Epidermal melanocyte (primary cell): ENCODE measurements around the gene CDK14.

Source experiments
- DNase-seq: peaks from one replicate; pipeline ENCODE4 v3.0.0; 2011; ENCODE audit warnings: low spot score; ENCODE audit not compliant: insufficient read length

Gene CDK14

DNA sequence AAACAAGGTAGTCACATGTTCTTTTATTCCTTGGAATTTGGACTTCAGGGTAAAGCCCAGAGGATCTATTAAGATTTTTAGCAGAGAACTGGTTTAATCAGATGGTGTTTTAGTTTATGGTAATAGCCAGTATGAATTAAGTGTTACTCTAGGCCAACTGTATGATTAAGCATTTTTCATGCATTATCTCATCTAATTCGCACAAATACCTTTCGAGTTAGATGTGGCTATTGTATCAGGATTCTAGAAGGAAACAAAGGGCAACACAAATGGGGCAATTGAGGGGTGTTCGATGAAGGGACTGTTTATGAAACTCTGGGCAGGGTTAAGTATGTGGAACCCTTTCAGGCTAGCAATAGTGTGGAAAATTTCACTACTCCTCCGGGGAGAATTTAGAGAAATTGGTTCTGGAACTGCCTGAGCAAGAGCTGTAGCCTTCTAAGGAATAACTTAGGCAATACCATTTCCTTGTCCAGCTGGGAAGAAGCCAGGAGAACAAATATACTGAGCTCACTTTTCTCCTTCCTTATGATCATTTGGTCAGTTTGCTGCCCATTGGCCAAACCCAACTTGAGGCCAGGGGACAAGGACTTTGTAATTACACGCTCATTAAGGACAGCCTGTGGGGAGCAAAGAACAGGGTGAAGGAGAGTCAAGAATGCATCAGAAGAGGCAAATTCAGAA lies 349.1 kb downstream of the CDK14 start:
- DNase-seq = no peak

DNA sequence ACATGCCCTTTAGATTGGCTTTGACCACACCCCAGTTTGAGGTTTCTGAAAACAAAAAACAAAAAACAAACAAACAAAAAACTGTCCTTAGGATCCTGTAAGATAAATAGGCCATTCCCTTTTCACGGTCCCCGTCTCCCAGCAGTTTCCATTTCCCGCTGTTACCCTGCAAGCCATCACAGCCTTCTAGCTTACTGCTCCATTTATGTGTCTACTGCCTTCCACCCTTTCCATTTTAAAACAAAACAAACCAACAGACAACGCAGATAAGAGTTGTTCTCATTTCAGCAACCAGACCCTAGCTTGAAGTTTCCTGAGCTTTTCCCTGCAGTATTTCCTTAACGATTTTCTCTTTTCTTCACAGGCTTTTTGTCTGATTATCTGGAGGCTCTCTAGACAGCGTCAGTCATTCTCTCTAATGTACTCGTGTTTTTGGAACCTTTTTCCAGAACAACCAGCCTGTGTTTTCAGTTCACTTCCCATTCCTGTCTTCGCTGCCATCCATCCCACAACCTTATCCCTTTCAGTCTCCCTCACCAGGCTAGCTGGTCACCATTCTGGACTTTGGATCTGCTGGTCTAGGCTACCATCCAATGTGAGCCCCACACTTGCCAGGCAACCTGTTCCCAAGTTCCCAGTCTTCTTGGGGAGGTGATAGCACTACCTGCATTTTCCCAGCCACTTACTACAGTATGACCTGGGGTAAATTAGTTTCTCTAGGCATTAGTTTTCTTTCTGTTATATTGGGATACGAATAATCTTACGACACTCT lies 350.8 kb downstream of the CDK14 start:
- no peak for DNase-seq

DNA sequence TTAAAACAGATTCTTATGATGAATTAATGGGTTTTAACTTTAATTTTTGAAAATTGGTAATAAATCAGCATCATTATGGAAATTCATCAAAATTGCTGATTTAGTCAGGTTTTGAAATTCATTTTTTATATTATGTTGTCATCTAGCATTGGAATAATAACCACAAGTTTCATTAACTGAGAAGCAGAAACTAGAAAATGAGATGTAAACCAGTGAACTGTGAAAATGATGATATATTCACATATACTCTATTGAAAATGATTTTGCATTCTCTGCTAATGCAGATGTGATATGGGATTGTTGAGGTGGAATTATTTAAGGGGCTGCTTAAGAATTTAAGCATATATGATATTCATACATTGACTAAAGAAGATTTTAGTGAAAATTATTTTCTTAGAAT lies 352.0 kb downstream of the CDK14 start:
- DNase-seq = no peak

DNA sequence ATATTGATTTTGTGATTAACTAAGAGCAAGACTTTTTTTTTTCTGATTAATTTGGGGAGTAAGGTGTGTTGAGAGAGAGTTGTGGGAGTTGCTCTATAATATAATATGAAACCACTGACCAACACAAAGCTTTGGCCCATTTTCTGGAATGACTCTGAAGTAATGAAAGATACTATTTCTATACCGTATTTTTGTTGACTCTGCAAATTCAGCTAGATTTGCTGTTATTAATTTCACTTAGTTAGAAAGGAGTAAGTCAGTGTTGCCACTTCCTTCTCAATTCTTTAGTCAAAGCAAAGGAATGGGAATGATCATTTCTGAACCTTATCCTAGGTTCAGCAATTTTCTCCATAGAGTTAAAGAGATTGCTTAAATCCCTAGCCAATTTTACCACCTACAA lies 355.1 kb downstream of the CDK14 start:
- no peak for DNase-seq

DNA sequence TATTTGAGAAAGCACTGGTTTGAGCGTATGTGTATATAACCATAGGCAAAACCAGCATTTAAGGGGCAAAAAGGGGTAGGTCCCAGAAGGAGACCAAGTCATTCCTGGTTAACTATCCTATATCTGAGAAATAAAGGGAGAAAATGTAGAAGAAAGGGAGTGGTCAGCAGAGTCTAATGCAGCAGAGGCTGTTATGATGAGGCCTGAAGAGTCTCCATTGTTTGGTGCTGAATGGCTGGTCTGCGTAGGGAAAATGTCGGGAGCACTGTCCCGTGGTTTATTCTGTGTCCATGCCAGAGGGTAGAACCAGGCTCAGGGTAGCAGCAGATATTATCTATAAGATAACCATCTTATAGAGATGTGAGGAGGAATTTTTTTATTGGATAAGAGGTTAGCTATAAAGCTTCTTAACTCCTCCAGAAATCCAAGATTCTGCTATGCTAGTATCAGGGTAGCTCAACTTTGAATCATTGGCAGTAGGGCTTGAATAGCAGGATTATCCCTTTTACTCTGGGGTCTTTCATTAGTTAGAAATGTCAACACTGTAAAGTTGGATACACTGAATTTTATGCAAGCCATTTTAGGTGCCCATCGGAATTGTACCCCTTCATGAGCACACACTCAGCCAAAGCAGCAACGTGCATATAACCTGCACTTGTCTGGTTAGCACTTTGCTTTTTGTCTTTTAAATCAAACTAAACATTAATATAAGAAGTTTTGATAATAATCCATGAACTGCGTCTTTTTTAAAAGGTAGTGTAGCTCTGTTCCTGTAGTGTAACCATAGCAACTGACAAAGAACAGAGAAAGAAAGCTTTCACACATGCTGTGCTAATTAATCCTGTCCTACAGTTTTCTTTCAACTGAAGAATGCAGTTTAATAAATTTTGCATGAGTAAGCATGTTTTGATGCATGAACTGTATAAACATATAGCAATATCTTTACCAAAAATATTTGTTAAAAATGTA lies 356.1 kb downstream of the CDK14 start:
- DNase-seq = no peak

DNA sequence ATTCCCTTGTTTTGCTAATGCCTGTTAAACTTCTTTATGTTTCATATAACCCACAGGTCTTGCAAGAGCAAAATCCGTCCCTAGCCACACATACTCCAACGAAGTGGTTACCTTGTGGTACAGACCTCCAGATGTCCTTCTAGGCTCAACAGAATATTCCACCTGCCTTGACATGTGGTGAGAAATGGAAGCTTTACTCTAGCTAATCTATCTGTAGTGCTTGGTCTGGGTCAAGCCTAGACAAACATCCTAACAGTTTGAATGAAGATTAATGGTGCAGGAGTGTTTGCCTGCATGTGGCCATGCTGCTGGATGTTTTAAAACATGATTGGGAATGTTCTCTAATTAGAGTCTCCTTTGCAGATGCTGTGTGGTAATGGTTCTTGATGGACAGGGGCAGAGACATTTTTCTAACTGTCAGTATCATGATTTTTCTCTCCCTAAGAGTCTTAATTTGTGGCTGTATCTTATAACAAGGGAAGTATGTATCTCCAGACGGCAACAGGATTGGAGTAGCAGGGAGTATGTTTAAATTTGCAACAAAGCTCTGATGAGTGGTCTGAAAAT lies 359.6 kb downstream of the CDK14 start:
- DNase-seq = no peak

DNA sequence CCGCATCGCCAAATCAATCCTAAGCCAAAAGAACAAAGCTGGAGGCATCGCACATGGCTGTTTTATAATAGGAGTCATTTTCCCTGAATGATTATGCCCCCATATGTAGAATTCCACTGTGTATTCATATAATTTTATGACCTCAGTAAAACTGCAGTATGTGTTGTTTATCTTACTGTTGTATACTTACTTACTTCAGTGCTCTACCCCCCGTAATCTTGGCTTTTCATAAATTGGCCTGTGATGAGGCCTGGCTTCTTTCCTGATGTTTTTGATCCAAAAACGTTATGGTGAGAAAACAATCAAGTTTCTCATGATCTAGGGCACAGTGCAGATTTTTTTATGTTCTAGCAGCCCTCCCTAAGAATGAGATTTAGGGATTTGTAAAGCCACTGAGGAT lies 361.8 kb downstream of the CDK14 start:
- DNase-seq = no peak

DNA sequence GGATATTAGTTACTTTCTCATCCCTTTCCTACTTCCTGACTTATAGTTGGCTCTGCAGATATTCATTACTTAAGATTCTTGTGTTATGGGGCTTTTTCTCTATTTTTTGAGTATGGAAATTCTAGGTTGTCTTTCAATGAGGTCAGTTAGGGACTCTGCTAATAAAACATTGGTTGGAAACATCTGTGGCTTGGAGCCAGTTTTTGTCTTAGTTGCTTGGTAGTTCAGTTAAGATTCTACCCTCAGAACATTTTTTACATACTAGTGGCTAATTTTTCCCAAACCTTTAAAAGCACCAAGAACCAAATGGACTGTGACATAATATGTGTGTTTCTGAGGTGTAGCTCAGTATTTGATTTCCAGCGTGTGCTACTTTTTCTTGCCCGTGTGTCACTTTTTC lies 362.5 kb downstream of the CDK14 start:
- peak; percentile 18 for DNase-seq

DNA sequence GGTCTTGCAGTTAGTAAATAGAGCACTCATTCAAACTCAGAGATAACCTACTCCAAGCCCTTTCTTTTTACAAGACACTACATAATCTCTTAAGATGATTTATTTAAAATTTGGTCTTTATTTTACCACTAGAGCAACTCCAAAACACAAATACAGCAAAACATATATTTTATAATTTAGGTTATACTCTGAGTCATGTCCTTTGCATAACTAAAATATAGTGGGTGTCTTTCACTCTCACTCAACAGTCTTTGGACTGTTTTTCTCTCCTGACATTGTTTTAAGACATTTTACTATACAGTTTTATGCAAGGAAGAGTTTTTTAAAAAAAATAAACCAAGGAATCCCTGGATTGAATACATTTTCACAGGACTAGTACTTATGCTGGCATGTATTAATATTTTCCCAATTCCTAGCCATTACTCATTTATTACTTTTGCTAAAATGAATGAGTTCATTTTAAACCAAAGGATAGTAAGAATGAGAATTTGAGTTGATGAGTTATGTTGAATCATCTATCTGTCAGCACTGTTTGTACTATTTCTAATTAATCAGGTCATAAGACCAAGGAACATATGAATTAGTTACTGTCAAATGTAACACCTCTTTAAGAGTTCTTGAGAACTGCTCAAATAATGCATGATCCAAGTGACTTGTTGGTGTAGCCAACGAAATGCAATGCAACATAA lies 365.1 kb downstream of the CDK14 start:
- no peak for DNase-seq

DNA sequence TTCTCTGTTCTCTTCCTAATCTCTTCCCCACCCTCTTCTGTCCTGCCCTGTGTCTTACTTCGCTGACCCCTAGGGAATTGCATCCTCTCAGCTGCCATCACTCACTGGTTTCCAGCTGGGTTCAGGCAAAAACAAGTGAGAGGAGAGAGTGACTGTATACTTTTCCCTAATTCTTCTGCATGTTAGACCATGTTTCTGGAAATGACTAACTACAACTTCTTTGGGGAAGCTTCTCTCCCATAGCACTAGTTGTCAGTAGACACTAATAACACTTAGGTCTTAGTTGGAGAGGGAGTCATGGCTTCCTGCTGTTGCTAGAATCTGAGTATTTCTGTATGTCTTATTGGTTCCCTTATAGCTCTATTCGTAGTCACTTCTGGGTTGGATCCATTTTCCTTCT lies 369.1 kb downstream of the CDK14 start:
- no peak for DNase-seq

DNA sequence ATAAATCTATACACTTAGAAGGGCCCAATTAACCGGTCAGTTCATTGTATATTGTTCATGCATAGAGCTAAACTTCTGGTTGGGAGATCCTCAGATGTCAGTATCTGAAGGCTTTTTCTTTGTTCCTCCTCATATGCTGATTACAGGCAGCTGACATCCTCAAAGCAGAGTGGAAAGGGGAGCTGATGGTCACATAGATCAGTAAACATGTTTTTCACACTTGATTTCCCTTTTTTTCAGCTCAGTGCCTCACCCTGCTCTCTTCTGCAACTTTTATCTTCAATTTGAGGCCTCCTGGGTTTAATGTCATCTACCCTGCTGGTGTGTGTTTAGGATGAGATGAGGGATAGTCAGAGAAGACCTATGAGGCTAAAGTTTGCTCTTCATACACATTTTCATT lies 370.2 kb downstream of the CDK14 start:
- no peak for DNase-seq

DNA sequence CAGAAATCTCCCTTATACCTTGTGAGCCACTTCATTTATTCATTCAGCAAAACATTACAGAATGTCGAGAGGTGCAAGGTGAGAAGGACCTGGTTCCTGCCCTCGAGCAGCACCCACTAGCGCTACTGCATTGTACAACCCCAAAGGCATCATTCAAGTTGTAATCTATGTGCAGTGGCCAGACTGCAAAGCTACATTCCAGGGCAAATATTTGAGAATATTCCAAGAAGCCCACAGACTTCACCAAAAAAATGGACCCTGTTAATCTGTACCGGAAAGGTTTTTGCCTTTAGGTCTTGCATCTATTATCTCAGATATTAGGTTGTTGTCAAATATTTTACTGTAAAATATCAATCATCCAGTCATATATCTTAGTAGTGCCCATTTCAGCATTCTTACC lies 372.8 kb downstream of the CDK14 start:
- DNase-seq = no peak

DNA sequence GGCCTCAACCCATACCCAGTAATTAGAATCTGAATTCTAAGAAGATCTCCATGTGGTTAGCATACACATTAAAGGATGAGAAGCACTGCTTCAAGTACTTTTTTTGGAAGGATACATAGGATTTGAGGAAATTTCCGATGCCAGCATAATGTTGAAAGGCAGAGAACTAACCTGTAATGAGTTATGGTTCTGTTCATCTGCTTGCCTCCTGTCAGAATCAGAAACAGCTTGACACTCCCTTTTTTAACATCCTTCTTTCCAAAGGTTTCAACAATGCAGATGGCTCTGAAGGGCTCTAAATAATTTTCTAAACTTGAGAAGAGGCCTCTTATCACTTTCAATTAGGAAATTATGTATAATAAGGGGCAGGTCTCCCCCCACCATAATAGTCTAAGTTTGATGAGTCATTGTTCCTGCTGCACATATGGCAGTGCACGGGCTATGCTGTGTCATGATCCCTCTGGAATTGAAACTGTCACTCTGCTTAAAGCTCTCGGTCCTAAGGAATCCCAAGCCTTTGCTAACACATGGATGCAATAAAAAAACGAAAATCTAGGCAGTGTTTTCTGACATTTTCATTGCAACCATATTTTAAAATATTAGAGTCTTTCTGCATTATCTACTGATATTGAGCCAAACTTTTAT lies 376.9 kb downstream of the CDK14 start:
- no peak for DNase-seq

DNA sequence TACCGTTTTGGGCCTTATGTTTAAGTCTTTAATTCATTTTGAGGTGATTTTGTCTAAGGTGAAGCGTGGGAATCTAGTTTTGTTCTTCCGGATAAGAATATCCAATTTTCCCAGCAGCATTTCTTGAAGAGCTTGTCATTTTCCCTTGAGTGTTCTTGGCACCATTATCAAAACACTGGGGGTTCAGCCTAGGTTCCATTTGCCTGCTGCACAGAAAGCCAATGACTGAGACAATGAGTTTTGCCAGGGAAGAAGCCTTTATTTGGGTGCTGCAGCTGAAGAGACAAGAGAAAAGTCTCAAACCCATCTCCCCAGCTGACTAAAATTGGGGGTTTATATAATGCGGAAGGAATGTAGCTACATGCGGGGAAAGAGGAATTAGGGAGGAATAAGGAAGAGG lies 380.9 kb downstream of the CDK14 start:
- no peak for DNase-seq

DNA sequence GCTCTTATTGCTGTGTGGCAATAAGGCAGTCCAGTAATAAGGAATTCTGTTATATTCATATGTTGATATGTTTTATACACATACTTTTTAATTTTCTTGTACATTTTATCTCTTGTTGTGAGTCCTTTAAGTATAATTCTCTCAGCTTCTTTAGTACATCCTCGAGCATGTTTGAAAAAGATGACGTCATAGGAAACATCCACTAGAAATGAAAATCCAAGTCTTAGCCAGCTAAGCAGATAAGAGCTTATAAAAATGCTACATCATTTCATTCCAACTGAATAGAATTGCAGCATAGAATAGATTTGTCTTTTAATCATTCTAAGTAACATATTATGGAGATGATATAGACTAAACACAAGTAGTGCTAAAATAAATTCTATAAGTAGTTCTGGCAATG lies 384.4 kb downstream of the CDK14 start:
- no peak for DNase-seq

DNA sequence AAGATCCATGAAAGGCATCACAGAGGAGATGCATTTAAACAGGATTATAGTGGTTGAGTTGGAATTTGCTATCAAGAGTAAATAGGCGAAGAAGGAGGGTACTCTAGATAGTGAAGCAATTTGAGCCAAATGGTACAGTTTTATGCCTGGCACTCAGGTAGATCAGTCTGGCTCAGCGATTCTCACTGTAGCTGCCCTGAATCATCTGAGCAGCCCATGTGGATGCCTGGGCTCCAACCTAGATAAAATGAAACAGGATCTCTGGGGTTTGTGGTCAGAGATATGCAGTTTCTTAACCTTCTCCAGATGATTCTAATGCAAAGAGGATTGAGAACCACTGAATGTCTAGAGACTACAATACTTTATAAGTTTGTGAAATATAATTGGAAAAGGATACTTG lies 386.1 kb downstream of the CDK14 start:
- no peak for DNase-seq

DNA sequence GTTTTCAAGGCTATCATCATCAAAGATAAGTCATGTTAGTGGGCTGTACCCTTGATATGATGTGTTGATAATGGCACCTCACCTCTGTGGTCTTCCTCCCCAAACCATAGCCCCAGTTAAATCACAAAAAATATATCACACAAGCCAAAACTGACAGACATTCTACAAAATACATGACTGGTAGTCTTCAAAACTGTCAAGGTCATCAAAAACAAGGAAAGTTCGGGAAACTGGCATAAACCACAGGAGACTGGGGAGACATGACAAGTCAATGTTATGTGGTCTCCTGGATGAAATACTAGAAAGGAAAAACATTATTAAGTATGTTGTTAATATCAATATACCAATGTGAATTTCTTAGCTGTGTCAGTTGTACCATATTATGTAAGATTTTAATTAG lies 388.6 kb downstream of the CDK14 start:
- DNase-seq = no peak

DNA sequence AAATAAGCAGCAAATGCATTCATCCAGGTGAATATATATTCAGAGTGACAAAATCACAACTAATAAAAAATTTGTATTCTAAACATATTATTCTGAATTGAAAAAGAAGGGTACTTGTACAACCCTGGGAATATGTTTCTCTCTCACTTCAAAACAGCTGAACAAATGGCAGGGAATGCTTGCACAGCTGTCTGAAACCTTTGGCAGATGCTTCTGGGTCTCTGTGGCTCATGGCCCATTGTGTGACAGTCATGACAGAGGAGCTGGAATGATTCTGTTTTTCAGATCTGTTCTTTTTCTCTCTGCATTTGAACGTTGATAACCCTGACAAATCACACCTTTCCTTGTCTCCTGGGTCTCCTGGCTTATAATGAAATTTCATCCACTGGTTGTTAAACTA lies 392.4 kb downstream of the CDK14 start:
- no peak for DNase-seq

DNA sequence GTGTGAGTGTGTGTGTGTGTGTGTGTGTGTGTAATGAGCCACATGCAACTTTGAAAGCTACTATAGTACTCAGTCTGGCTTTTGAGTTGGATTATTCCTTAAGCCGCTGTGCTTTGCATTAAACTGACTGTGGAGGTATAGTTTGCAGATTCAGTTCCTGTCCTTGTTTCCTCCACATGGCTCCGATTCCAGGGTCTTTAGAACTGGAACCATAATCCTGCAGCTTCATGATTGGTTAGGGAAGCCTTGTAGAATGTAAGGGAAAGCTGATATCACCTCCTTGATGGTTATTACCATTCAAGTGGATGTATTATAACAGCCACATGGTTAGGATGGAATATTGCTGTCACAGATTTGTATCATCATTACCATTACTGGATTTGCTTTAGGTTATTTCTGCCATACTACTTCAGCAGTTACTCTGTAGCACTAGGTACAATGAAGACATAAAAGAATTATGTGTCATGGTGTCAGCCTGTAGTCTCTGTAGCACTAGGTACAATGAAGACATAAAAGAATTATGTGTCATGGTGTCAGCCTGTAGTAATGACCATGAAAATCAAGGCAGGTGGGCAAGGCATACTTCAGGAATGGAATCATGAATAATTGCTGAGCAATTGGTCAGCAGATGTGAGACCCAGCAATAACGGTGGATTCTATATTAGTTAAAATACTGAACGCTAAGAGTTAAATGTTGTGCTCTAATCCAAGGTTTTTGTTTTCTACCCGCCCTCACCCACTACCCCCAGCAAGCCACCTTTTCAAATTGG lies 393.1 kb downstream of the CDK14 start:
- DNase-seq = no peak

DNA sequence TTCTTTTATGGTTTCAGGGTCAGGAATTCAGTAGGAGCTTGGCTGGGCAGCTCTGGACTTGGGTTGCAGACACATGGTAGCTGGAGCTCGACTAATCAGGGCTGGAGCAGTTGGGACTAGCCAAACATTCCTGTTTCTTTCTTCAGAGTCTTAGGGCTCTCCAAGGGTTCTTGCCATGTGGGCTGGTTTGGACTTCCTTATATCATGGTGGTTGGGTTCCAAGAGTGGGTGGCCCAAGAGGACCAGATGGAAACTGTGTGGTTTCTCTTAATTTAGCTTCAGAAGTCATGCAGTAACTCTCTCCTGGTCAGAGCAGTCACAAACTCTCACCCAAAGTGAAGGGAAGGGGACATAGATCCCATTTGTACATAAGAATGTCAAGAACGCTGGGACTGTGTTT lies 398.0 kb downstream of the CDK14 start:
- DNase-seq = no peak
